ENCODE data around the gene VAMP5. TPM values are rescaled to one million over a fixed set of nuclear protein-coding genes. Genes with fewer than 3 reads are reported as not detected.
A peak's percentile ranks its signal among the peaks of the same experiment; 100 is the strongest.

Gene VAMP5
- total RNA-seq, 1 experiment from 2014 or later: 6.3 TPM

DNA sequence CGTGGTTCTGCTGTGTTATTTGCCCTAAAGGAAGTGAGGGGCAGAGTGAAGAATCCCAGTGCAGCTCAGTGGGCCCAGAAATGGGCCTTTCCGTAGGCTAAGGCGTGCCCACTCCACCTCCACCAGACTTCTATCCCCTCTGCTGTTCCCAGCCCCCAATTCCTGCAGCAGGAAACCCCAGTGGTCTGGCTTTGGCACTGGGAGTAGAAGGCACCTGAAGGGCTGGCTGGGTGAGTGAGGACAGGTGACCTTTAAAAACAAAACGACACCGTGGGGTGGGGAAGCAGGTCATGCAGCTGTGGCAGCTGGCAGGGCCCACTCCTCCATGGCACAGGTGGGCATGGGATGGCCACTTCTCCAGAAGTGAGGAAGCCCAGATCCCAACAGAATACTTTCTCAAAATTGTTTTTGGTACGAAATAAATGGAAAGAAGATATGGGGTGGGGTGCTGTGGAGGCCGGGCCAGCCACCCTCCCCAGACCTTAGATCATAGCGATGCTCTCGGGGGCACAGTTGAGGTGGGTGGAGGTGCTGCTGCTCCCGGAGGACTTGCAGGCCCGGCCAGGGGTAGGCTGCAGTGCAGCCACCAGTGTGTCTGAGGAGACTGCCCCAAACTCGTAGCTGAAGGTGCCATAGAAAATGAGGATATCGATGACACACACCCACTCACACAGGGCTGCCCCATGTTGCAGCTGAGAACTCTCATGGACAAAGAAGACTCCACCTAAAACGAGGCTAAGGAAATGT lies 14.5 kb downstream of the VAMP5 start (continued):
- no peak for TF ChIP-seq TCF7 (CRISPR knock-in tag; IDR thresholded peaks at IDR 0.05; ENCODE audit: low read depth)
- TF ChIP-seq, protein P1, sequence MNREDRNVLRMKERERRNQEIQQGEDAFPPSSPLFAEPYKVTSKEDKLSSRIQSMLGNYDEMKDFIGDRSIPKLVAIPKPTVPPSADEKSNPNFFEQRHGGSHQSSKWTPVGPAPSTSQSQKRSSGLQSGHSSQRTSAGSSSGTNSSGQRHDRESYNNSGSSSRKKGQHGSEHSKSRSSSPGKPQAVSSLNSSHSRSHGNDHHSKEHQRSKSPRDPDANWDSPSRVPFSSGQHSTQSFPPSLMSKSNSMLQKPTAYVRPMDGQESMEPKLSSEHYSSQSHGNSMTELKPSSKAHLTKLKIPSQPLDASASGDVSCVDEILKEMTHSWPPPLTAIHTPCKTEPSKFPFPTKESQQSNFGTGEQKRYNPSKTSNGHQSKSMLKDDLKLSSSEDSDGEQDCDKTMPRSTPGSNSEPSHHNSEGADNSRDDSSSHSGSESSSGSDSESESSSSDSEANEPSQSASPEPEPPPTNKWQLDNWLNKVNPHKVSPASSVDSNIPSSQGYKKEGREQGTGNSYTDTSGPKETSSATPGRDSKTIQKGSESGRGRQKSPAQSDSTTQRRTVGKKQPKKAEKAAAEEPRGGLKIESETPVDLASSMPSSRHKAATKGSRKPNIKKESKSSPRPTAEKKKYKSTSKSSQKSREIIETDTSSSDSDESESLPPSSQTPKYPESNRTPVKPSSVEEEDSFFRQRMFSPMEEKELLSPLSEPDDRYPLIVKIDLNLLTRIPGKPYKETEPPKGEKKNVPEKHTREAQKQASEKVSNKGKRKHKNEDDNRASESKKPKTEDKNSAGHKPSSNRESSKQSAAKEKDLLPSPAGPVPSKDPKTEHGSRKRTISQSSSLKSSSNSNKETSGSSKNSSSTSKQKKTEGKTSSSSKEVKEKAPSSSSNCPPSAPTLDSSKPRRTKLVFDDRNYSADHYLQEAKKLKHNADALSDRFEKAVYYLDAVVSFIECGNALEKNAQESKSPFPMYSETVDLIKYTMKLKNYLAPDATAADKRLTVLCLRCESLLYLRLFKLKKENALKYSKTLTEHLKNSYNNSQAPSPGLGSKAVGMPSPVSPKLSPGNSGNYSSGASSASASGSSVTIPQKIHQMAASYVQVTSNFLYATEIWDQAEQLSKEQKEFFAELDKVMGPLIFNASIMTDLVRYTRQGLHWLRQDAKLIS (CRISPR knock-in tag; IDR thresholded peaks at IDR 0.05; ENCODE audit: borderline replicate concordance): no peak

DNA sequence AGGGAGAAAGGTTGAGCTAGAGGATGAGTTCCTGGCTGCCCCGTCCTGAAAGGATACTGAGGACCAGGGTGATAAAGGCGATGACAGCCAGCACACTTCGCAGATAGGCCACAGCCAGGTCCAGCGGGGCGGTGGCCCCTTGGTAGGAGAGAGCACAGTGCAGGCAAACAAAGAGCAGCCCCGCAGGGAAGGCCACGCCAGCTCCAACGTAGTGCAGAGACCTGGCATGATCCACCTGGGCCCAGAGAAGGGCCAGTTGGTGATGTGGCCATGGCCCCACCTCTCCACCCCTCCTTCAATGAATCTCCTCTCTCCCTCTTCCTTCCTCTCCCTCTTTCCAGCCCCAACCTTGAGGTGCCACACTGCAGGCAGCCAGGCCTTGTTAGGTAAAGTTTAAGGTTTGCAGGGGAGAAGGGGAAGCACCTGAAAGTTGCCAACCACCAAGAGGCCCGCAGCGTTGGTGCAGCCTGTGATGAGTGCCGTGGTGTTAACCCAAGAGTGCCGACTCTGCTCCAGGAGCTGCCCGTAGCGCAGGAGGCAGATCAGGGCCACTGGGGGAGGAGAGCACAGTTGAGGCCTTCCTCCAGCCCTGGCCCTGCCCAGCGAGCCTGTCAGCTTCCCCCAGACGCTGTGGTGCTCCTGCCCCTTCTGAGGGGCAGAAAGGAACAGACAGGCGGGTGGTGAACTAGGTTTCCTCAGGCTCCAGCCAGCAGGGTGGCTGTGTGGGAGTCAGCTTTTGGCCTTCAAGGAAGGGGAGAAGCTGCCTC lies 15.4 kb downstream of the VAMP5 start:
- CTCF ChIA-PET: no interaction called here
- H3K27ac Mint-ChIP-seq: no peak overlapping the region
- DNase-seq (ENCODE audit: low spot score) (no peak), ATAC-seq (no peak)
- POLR2A ChIA-PET: interaction anchor here (1.1 kb wide), 1 partner anchor 9 kb away, joined by 3 read pairs; no protein-coding TSS in a partner anchor
- TF ChIP-seq MYBL2 (CRISPR knock-in tag; IDR thresholded peaks at IDR 0.05): no peak
- no peak for TF ChIP-seq CBFB (CRISPR knock-in tag; IDR thresholded peaks at IDR 0.05; ENCODE audit: low read depth)
- TF ChIP-seq NFYB (CRISPR knock-in tag; conservative IDR thresholded peaks at IDR 0.05; ENCODE audit: low read depth): no peak
- TF ChIP-seq SMAD3 (CRISPR knock-in tag; IDR thresholded peaks at IDR 0.05; ENCODE audit: borderline replicate concordance): no peak
- TF ChIP-seq ZBTB21 (CRISPR knock-in tag; IDR thresholded peaks at IDR 0.05; ENCODE audit: borderline replicate concordance): no peak
- no peak for TF ChIP-seq TP53 (CRISPR knock-in tag; IDR thresholded peaks at IDR 0.05)
- TF ChIP-seq, protein P2, sequence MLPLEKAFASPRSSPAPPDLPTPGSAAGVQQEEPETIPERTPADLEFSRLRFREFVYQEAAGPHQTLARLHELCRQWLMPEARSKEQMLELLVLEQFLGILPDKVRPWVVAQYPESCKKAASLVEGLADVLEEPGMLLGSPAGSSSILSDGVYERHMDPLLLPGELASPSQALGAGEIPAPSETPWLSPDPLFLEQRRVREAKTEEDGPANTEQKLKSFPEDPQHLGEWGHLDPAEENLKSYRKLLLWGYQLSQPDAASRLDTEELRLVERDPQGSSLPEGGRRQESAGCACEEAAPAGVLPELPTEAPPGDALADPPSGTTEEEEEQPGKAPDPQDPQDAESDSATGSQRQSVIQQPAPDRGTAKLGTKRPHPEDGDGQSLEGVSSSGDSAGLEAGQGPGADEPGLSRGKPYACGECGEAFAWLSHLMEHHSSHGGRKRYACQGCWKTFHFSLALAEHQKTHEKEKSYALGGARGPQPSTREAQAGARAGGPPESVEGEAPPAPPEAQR (CRISPR knock-in tag; IDR thresholded peaks at IDR 0.05): no peak
- no peak for TF ChIP-seq JAZF1 (CRISPR knock-in tag; IDR thresholded peaks at IDR 0.05)
- TF ChIP-seq ZNF263 (CRISPR knock-in tag; IDR thresholded peaks at IDR 0.05; ENCODE audit: low read depth): no peak
- TF ChIP-seq, protein P1 (CRISPR knock-in tag; IDR thresholded peaks at IDR 0.05; ENCODE audit: borderline replicate concordance): no peak
- H3K4me1 Mint-ChIP-seq: peaks cover 18% of the 10 kb centered on the region
- H3K27me3 Mint-ChIP-seq (ENCODE audit: low read depth): no peaks in the 10 kb centered on the region
- no peaks in the 10 kb centered on the region for H3K9me3 Mint-ChIP-seq
- H3K36me3 Mint-ChIP-seq: peaks cover 16% of the 10 kb centered on the region
- H3K4me3 Mint-ChIP-seq: no peak overlapping the region

DNA sequence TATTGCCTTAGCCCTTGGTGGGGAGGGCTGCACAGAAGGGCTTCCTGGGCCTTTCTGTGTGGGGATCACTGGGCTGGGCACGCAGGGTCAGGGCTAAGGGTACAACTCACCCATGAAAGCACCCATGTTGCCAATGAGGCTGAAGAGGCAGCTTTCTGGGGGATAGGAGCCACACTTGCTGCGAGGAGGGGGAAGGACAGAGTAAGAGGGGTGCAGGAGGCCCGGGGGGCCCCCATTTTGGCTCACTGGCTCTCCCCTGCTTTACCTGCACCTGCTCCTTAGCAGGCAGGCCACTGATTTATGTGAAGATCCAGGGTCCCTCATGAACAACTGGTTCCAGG lies 16.0 kb downstream of the VAMP5 start:
- Mint-ChIP-seq H3K4me1 (peaks cover 17% of the 10 kb centered on the region), H3K4me3 (0 out of 2 replicates have a peak overlapping the region, but pooled peaks have one; percentile 86), H3K36me3 (peaks cover 16% of the 10 kb centered on the region), H3K27ac (no peak overlapping the region), H3K9me3 (no peaks in the 10 kb centered on the region), H3K27me3 (ENCODE audit: low read depth) (no peaks in the 10 kb centered on the region)
- DNase-seq (ENCODE audit: low spot score) (no peak), ATAC-seq (no peak)
- POLR2A ChIA-PET: interaction anchor here (1.1 kb wide), 1 partner anchor 10 kb away, joined by 3 read pairs; no protein-coding TSS in a partner anchor
- CTCF ChIA-PET: no interaction called here
- no peak for TF ChIP-seq FOXK1 (CRISPR knock-in tag; IDR thresholded peaks at IDR 0.05)
- TF ChIP-seq, protein P3, sequence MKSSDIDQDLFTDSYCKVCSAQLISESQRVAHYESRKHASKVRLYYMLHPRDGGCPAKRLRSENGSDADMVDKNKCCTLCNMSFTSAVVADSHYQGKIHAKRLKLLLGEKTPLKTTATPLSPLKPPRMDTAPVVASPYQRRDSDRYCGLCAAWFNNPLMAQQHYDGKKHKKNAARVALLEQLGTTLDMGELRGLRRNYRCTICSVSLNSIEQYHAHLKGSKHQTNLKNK (CRISPR knock-in tag; IDR thresholded peaks at IDR 0.05): no peak
- TF ChIP-seq NFE2L1 (CRISPR knock-in tag; IDR thresholded peaks at IDR 0.05): no peak
- TF ChIP-seq, protein P4, sequence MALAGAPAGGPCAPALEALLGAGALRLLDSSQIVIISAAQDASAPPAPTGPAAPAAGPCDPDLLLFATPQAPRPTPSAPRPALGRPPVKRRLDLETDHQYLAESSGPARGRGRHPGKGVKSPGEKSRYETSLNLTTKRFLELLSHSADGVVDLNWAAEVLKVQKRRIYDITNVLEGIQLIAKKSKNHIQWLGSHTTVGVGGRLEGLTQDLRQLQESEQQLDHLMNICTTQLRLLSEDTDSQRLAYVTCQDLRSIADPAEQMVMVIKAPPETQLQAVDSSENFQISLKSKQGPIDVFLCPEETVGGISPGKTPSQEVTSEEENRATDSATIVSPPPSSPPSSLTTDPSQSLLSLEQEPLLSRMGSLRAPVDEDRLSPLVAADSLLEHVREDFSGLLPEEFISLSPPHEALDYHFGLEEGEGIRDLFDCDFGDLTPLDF (CRISPR knock-in tag; IDR thresholded peaks at IDR 0.05): no peak
- TF ChIP-seq, protein P5, sequence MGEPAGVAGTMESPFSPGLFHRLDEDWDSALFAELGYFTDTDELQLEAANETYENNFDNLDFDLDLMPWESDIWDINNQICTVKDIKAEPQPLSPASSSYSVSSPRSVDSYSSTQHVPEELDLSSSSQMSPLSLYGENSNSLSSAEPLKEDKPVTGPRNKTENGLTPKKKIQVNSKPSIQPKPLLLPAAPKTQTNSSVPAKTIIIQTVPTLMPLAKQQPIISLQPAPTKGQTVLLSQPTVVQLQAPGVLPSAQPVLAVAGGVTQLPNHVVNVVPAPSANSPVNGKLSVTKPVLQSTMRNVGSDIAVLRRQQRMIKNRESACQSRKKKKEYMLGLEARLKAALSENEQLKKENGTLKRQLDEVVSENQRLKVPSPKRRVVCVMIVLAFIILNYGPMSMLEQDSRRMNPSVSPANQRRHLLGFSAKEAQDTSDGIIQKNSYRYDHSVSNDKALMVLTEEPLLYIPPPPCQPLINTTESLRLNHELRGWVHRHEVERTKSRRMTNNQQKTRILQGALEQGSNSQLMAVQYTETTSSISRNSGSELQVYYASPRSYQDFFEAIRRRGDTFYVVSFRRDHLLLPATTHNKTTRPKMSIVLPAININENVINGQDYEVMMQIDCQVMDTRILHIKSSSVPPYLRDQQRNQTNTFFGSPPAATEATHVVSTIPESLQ (CRISPR knock-in tag; IDR thresholded peaks at IDR 0.05): no peak
- TF ChIP-seq TEAD4 (CRISPR knock-in tag; IDR thresholded peaks at IDR 0.05): no peak
- TF ChIP-seq RELA (CRISPR knock-in tag; IDR thresholded peaks at IDR 0.05; ENCODE audit: borderline replicate concordance): no peak
- no peak for TF ChIP-seq ZNF263 (CRISPR knock-in tag; IDR thresholded peaks at IDR 0.05; ENCODE audit: low read depth)
